WTC11 (cell line): ENCODE measurements around the gene HFE. TPM values are rescaled to one million over a fixed set of nuclear protein-coding genes. Genes with fewer than 3 reads are reported as not detected.

Experiments used
- ATAC-seq: fragments of 200-7000 bp; cut with Tn5 transposase; 2 replicates; pipeline ENCODE4 v1.10.0; 2021; ENCODE audit warnings: mild to moderate bottlenecking, moderate library complexity
- CTCF ChIA-PET: fragments of 300-600 bp; sonication (Branson Sonifier 250); formaldehyde crosslinking; loops from one replicate; lab custom pipeline; 2021; ENCODE audit warnings: antibody characterized with exemption; lab: Charles Lee
- POLR2A ChIA-PET: fragments of 350-600 bp; sonication (Branson Sonifier 250); formaldehyde crosslinking; loops from one replicate; lab custom pipeline; 2021; ENCODE audit warnings: antibody characterized with exemption; lab: Charles Lee
- DNase-seq: peaks from one replicate; pipeline ENCODE4 v3.0.0; 2021; ENCODE audit warnings: low spot score
- H3K27ac Mint-ChIP-seq: 2 replicates; pipeline ENCODE4 v1.8.0; 2021; ENCODE audit warnings: mixed read lengths
- H3K27me3 Mint-ChIP-seq: 2 replicates; pipeline ENCODE4 v1.8.0; 2021; ENCODE audit warnings: low read depth, mild to moderate bottlenecking, moderate library complexity, mixed read lengths
- H3K36me3 Mint-ChIP-seq: 2 replicates; pipeline ENCODE4 v1.8.0; 2021; ENCODE audit warnings: mixed read lengths
- H3K4me1 Mint-ChIP-seq: 2 replicates; pipeline ENCODE4 v1.8.0; 2022; ENCODE audit warnings: mixed read lengths
- H3K4me3 Mint-ChIP-seq: 2 replicates; pipeline ENCODE4 v1.8.0; 2021; ENCODE audit warnings: mild to moderate bottlenecking, moderate library complexity, mixed read lengths
- H3K9me3 Mint-ChIP-seq: 2 replicates; pipeline ENCODE4 v1.8.0; 2021; ENCODE audit warnings: mixed read lengths
- ESRRA ChIP-seq: sonication (generic); formaldehyde crosslinking; IDR thresholded peaks from 2 replicates; pipeline ENCODE4 v1.8.1; 2022; ENCODE audit warnings: mild to moderate bottlenecking, missing genetic modification reagents, borderline replicate concordance
- GABPB1 ChIP-seq: sonication (generic); formaldehyde crosslinking; IDR thresholded peaks from 2 replicates; pipeline ENCODE4 v1.8.1; 2023; ENCODE audit warnings: mild to moderate bottlenecking, missing genetic modification reagents
- GTF2I ChIP-seq: fragments of 250-450 bp; sonication (Bioruptor Pico); conservative IDR thresholded peaks from 2 replicates; pipeline ENCODE4 v1.4.0; 2021; ENCODE audit warnings: mild to moderate bottlenecking
- MXD4 ChIP-seq: fragments of 250-450 bp; sonication (Bioruptor Pico); IDR thresholded peaks from 2 replicates; pipeline ENCODE4 v1.8.0; 2021; ENCODE audit warnings: mild to moderate bottlenecking, moderate library complexity, borderline replicate concordance
- NFE2L1 ChIP-seq: sonication (generic); formaldehyde crosslinking; IDR thresholded peaks from 2 replicates; pipeline ENCODE4 v1.8.1; 2023; ENCODE audit warnings: missing genetic modification reagents
- ZBTB43 ChIP-seq: sonication (generic); formaldehyde crosslinking; IDR thresholded peaks from 2 replicates; pipeline ENCODE4 v1.8.1; 2023; ENCODE audit warnings: mild to moderate bottlenecking, missing genetic modification reagents
- ZNF121 ChIP-seq: sonication (generic); formaldehyde crosslinking; IDR thresholded peaks from 2 replicates; pipeline ENCODE4 v1.8.0; 2023; ENCODE audit warnings: missing genetic modification reagents
- ZNF138 ChIP-seq: sonication (generic); formaldehyde crosslinking; conservative IDR thresholded peaks from 2 replicates; pipeline ENCODE4 v1.8.1; 2022; ENCODE audit warnings: mild to moderate bottlenecking, moderate library complexity, missing genetic modification reagents
- ZNF232 ChIP-seq: sonication (generic); formaldehyde crosslinking; IDR thresholded peaks from 2 replicates; pipeline ENCODE4 v1.8.0; 2022; ENCODE audit warnings: mild to moderate bottlenecking, missing genetic modification reagents
- ZNF396 ChIP-seq: fragments of 250-450 bp; sonication (Bioruptor Pico); IDR thresholded peaks from 2 replicates; pipeline ENCODE4 v1.8.0; 2021; ENCODE audit warnings: mild to moderate bottlenecking, moderate library complexity, borderline replicate concordance
- total RNA-seq: library from RNA; stranded (reverse); gene quantifications from 3 replicates; pipeline ENCODE4 v1.2.3, GENCODE V29; 2021
- TF ChIP-seq, protein P1 (sequence below): fragments of 200-600 bp; IDR thresholded peaks from 2 replicates; pipeline ENCODE4 v1.8.0; 2022; ENCODE audit warnings: antibody characterized with exemption
- TF ChIP-seq, protein P2 (sequence below): sonication (generic); formaldehyde crosslinking; IDR thresholded peaks from 2 replicates; pipeline ENCODE4 v1.8.1; 2022; ENCODE audit warnings: mild to moderate bottlenecking, missing genetic modification reagents, moderate library complexity, borderline replicate concordance
- TF ChIP-seq, protein P3 (sequence below): sonication (generic); formaldehyde crosslinking; IDR thresholded peaks from 2 replicates; pipeline ENCODE4 v1.8.0; 2023; ENCODE audit warnings: missing genetic modification reagents

HFE gene
- total RNA-seq, 1 experiment from 2014 or later, result 1.9 TPM

DNA sequence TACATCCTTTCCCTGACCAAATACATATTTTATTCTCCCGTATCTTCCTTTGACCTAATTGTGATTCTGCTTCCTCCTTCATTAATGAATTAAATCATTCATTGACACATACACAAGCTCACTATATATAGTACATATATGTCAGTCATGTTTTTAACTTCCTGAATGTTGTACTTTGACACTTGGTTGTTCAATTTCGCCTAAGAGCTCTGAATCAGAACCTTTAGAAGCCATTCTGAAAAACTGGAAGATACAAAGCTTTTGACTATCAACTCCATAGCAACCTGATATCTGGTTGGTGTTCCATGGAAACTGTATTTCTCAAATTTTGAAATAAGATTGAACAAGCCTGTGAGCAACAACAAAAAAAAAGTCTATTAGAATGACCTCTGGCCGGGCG, 27.3 kb upstream of the HFE start (continued):
- no peak for TF ChIP-seq ZNF138 (CRISPR knock-in tag)

DNA sequence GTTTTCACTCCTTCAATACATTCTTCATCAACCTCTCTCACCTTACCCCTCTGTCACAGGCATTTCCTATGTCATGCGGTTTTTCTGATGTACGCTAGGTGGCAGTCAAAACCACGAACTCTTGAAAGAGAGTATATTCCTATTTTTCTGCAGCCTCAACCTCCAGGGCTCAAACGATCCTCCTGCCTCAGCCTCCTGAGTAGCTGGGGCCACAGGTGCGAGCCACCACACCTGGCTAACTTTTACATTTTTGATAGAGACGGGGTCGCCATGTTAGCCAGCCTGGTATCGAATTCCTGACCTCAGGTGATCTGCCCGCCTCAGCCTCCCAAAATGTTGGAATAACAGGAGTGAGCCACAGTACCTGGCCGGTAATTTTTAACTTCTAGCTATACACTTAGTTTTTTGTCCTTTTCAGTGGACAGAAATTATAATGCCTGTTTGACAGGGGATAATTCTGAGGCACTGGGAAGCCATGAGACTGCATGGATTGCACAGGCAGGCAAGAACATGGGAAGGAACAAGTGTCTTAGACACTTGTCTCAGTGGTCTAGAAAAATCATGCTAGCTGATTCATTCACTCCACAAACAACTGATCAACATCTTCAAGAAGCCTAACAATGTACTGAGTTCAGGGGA, 22.5 kb upstream of the HFE start:
- Mint-ChIP-seq H3K9me3 (no peaks in the 10 kb centered on the region), H3K36me3 (no peaks in the 10 kb centered on the region), H3K4me1 (peaks cover 6% of the 10 kb centered on the region), H3K27me3 (no peaks in the 10 kb centered on the region), H3K27ac (no peak overlapping the region), H3K4me3 (no peak overlapping the region)
- TF ChIP-seq, protein P1, sequence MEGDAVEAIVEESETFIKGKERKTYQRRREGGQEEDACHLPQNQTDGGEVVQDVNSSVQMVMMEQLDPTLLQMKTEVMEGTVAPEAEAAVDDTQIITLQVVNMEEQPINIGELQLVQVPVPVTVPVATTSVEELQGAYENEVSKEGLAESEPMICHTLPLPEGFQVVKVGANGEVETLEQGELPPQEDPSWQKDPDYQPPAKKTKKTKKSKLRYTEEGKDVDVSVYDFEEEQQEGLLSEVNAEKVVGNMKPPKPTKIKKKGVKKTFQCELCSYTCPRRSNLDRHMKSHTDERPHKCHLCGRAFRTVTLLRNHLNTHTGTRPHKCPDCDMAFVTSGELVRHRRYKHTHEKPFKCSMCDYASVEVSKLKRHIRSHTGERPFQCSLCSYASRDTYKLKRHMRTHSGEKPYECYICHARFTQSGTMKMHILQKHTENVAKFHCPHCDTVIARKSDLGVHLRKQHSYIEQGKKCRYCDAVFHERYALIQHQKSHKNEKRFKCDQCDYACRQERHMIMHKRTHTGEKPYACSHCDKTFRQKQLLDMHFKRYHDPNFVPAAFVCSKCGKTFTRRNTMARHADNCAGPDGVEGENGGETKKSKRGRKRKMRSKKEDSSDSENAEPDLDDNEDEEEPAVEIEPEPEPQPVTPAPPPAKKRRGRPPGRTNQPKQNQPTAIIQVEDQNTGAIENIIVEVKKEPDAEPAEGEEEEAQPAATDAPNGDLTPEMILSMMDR, result peak; percentile 69
- TF ChIP-seq GTF2I (CRISPR knock-in tag), result peak; percentile 98
- TF ChIP-seq, protein P2, sequence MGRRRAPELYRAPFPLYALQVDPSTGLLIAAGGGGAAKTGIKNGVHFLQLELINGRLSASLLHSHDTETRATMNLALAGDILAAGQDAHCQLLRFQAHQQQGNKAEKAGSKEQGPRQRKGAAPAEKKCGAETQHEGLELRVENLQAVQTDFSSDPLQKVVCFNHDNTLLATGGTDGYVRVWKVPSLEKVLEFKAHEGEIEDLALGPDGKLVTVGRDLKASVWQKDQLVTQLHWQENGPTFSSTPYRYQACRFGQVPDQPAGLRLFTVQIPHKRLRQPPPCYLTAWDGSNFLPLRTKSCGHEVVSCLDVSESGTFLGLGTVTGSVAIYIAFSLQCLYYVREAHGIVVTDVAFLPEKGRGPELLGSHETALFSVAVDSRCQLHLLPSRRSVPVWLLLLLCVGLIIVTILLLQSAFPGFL, result no peak
- TF ChIP-seq MXD4 (CRISPR knock-in tag), result 0 out of 2 replicates have a peak, but pooled peaks have one; percentile 20
- CTCF ChIA-PET, result interaction anchor here (0.8 to 0.9 kb wide), 2 partner anchors 22 to 33 kb away, joined by 3 read pairs; partner anchors contain the start of gene HFE
- DNase-seq (peak; percentile 26), ATAC-seq (peak; percentile 67)
- POLR2A ChIA-PET, result interaction anchor here (0.6 to 1.1 kb wide), 3 partner anchors 18 to 39 kb away, joined by 3 to 9 read pairs (median 6); a partner anchor contains a TSS

- no peaks in the 10 kb centered on the region for H3K9me3 Mint-ChIP-seq
- no peaks in the 10 kb centered on the region for H3K27me3 Mint-ChIP-seq
- peak; percentile 91 for ATAC-seq
- TF ChIP-seq, protein P1, result peak; percentile 55
- TF ChIP-seq ZBTB43 (CRISPR knock-in tag) (no peak), ZNF232 (no peak)
- TF ChIP-seq, all 79 proteins: peak for 1
- Mint-ChIP-seq H3K36me3 (no peaks in the 10 kb centered on the region), H3K27ac (no peak overlapping the region), H3K4me3 (no peak overlapping the region), H3K4me1 (peaks cover 7% of the 10 kb centered on the region)
- POLR2A ChIA-PET, result no interaction called here
- DNase-seq, result no peak
- CTCF ChIA-PET, result interaction anchor here (0.6 to 2.1 kb wide), 2 partner anchors 30 to 33 kb away, joined by 3 to 9 read pairs; no protein-coding TSS in a partner anchor
Measured at GRCh38 chr6:26065952-26066380, 21.3 kb upstream of the HFE start.

DNA sequence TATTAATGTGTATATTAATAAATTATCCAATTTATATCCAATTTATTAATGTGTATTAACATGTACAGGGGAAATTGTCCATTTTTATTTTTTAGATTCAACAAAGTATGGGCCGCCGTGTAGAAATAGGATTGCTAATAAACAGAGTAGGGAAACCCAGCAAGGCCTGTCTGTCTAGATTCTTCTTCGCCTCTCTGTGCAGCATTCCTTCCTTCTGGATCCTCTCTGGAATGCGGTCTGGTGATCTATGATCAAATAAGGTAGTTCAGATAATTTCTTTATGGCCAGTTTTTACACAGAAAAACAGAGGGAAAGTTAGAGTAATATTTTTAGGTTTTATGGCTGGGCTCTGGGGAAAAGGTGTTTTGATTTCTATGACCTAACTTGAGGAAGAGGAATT, 19.9 kb upstream of the HFE start:
- no peaks in the 10 kb centered on the region; the same call in 1 of the 2 replicates for H3K9me3 Mint-ChIP-seq
- no peak overlapping the region for H3K27ac Mint-ChIP-seq

DNA sequence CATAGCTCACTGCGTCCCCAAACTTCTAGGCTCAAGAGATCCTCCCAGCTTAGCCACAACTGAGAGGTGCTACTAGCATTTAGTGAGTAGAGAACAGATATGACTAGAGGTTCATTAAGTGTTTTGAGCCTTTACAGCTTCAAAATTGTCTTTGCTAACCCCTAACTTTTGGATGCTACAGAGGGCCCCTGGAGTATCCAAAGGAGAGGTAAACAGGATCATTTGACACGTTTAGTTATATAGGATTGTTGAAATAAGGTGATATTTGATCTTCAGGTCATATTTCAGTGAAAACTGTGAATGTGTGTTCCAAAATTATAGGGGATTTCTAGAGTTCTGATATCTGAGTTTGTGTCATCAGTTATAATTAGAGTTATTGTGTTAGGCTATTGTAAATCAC, 19.2 kb upstream of the HFE start:
- Mint-ChIP-seq H3K4me3 (no peak overlapping the region), H3K27ac (no peak overlapping the region), H3K9me3 (no peaks in the 10 kb centered on the region; the same call in 1 of the 2 replicates), H3K36me3 (no peaks in the 10 kb centered on the region), H3K27me3 (no peaks in the 10 kb centered on the region; the same call in 1 of the 2 replicates), H3K4me1 (peaks cover 12% of the 10 kb centered on the region)
- no peak for TF ChIP-seq NFE2L1 (CRISPR knock-in tag)
- TF ChIP-seq, protein P3, sequence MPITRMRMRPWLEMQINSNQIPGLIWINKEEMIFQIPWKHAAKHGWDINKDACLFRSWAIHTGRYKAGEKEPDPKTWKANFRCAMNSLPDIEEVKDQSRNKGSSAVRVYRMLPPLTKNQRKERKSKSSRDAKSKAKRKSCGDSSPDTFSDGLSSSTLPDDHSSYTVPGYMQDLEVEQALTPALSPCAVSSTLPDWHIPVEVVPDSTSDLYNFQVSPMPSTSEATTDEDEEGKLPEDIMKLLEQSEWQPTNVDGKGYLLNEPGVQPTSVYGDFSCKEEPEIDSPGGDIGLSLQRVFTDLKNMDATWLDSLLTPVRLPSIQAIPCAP (CRISPR knock-in tag), result no peak
- no peak for TF ChIP-seq ZNF121 (CRISPR knock-in tag)
- TF ChIP-seq GABPB1 (CRISPR knock-in tag), result no peak
- no peak for TF ChIP-seq ESRRA (CRISPR knock-in tag)
- DNase-seq (no peak), ATAC-seq (no peak)
- POLR2A ChIA-PET, result interaction anchor here (0.9 kb wide), 1 partner anchor 36 kb away, joined by 3 read pairs; a partner anchor contains a TSS
- CTCF ChIA-PET, result no interaction called here

More for the DNA sequence above, 19.9 kb upstream of the HFE start:
- Mint-ChIP-seq H3K36me3 (no peaks in the 10 kb centered on the region), H3K4me1 (peaks cover 12% of the 10 kb centered on the region), H3K27me3 (no peaks in the 10 kb centered on the region), H3K4me3 (no peak overlapping the region)
- POLR2A ChIA-PET, result no interaction called here
- CTCF ChIA-PET, result interaction anchor here (0.9 to 2.1 kb wide), 2 partner anchors 29 to 32 kb away, joined by 3 to 9 read pairs; no protein-coding TSS in a partner anchor
- DNase-seq (no peak), ATAC-seq (no peak)
- TF ChIP-seq ZNF396 (CRISPR knock-in tag), result no peak
- no peak for TF ChIP-seq GTF2I (CRISPR knock-in tag)
